ENCODE results near the gene HCFC1.

The HCFC1 gene

GRCh38 chrX:153917869-153918268, 53.7 kb downstream of the HCFC1 start:
- Histone ChIP-seq H3K4me2 (ENCODE audit: low read length) (no peak overlapping the region), H3K27me3 (ENCODE audit: control insufficient read depth, low read length) (no peaks in the 10 kb centered on the region), H3K27ac (ENCODE audit: low read depth, low read length) (no peak overlapping the region), H3K4me3 (ENCODE audit: low read length) (no peak overlapping the region), H3K9me3 (ENCODE audit: control insufficient read depth, insufficient read depth, low read length) (no peaks in the 10 kb centered on the region), H3K4me1 (ENCODE audit: control insufficient read depth, low read length) (no peaks in the 10 kb centered on the region), H3K79me2 (ENCODE audit: control insufficient read depth, low read length) (peaks cover 9% of the 10 kb centered on the region), H3K36me3 (ENCODE audit: control insufficient read depth, low read length) (peaks cover 31% of the 10 kb centered on the region), H3F3A (ENCODE audit: control insufficient read depth, insufficient read depth) (no peaks in the 10 kb centered on the region), H4K20me1 (ENCODE audit: control insufficient read depth, insufficient read depth, low read depth, low read length) (no peaks in the 10 kb centered on the region), H3K9me2 (replicated peaks; ENCODE audit: control insufficient read depth, low read length) (no peaks in the 10 kb centered on the region)
- TF ChIP-seq CTCF (IDR thresholded peaks at IDR 0.05; ENCODE audit: low read depth, low read length, poor library complexity, severe bottlenecking), result no peak
- TF ChIP-seq EZH2phosphoT487 (IDR thresholded peaks at IDR 0.05; ENCODE audit: borderline replicate concordance, low read length), result no peak

- no peaks in the 10 kb centered on the region for H3K9me3 ChIP-seq (ENCODE audit: control insufficient read depth, insufficient read depth, low read length)
- no peaks in the 10 kb centered on the region for H3K4me1 ChIP-seq (ENCODE audit: control insufficient read depth, low read length)
- no peaks in the 10 kb centered on the region for H3K79me2 ChIP-seq (ENCODE audit: control insufficient read depth, low read length)
- H3K36me3 ChIP-seq (ENCODE audit: control insufficient read depth, low read length), result peaks cover 19% of the 10 kb centered on the region
- TF ChIP-seq EZH2phosphoT487 (IDR thresholded peaks at IDR 0.05; ENCODE audit: borderline replicate concordance, low read length) (no peak), CTCF (IDR thresholded peaks at IDR 0.05; ENCODE audit: low read depth, low read length, poor library complexity, severe bottlenecking) (no peak)
- no peaks in the 10 kb centered on the region for H4K20me1 ChIP-seq (ENCODE audit: control insufficient read depth, insufficient read depth, low read depth, low read length)
- no peaks in the 10 kb centered on the region for H3K27me3 ChIP-seq (ENCODE audit: control insufficient read depth, low read length)
- no peak overlapping the region for H3K4me3 ChIP-seq (ENCODE audit: low read length)
- H3F3A ChIP-seq (ENCODE audit: control insufficient read depth, insufficient read depth), result no peaks in the 10 kb centered on the region
- no peak overlapping the region for H3K4me2 ChIP-seq (ENCODE audit: low read length)
- no peak overlapping the region for H3K27ac ChIP-seq (ENCODE audit: low read depth, low read length)
- no peaks in the 10 kb centered on the region for H3K9me2 ChIP-seq (replicated peaks; ENCODE audit: control insufficient read depth, low read length)
Observed at GRCh38 chrX:153913701-153914100, 57.9 kb downstream of the HCFC1 start.

GRCh38 chrX:153913211-153913610, 58.4 kb downstream of the HCFC1 start:
- no peaks in the 10 kb centered on the region for H3K4me1 ChIP-seq (ENCODE audit: control insufficient read depth, low read length)
- H4K20me1 ChIP-seq (ENCODE audit: control insufficient read depth, insufficient read depth, low read depth, low read length), result no peaks in the 10 kb centered on the region
- H3K9me3 ChIP-seq (ENCODE audit: control insufficient read depth, insufficient read depth, low read length), result no peaks in the 10 kb centered on the region
- TF ChIP-seq EZH2phosphoT487 (IDR thresholded peaks at IDR 0.05; ENCODE audit: borderline replicate concordance, low read length), result no peak
- no peak for TF ChIP-seq CTCF (IDR thresholded peaks at IDR 0.05; ENCODE audit: low read depth, low read length, poor library complexity, severe bottlenecking)
- H3K79me2 ChIP-seq (ENCODE audit: control insufficient read depth, low read length), result no peaks in the 10 kb centered on the region
- H3K9me2 ChIP-seq (replicated peaks; ENCODE audit: control insufficient read depth, low read length), result no peaks in the 10 kb centered on the region
- no peaks in the 10 kb centered on the region for H3F3A ChIP-seq (ENCODE audit: control insufficient read depth, insufficient read depth)
- no peak overlapping the region for H3K27ac ChIP-seq (ENCODE audit: low read depth, low read length)
- no peaks in the 10 kb centered on the region for H3K27me3 ChIP-seq (ENCODE audit: control insufficient read depth, low read length)
- no peak overlapping the region for H3K4me2 ChIP-seq (ENCODE audit: low read length)
- H3K4me3 ChIP-seq (ENCODE audit: low read length), result no peak overlapping the region
- H3K36me3 ChIP-seq (ENCODE audit: control insufficient read depth, low read length), result peaks cover 17% of the 10 kb centered on the region

- H3K4me2 ChIP-seq (ENCODE audit: low read length), result no peak overlapping the region
- no peaks in the 10 kb centered on the region for H3K79me2 ChIP-seq (ENCODE audit: control insufficient read depth, low read length)
- H3K36me3 ChIP-seq (ENCODE audit: control insufficient read depth, low read length), result peaks cover 10% of the 10 kb centered on the region
- H3F3A ChIP-seq (ENCODE audit: control insufficient read depth, insufficient read depth), result no peaks in the 10 kb centered on the region; the same call in 1 of the 2 replicates
- TF ChIP-seq CTCF (IDR thresholded peaks at IDR 0.05; ENCODE audit: low read depth, low read length, poor library complexity, severe bottlenecking) (no peak), EZH2phosphoT487 (IDR thresholded peaks at IDR 0.05; ENCODE audit: borderline replicate concordance, low read length) (no peak)
- no peaks in the 10 kb centered on the region for H3K4me1 ChIP-seq (ENCODE audit: control insufficient read depth, low read length)
- H3K27ac ChIP-seq (ENCODE audit: low read depth, low read length), result no peak overlapping the region
- H4K20me1 ChIP-seq (ENCODE audit: control insufficient read depth, insufficient read depth, low read depth, low read length), result no peaks in the 10 kb centered on the region
- H3K27me3 ChIP-seq (ENCODE audit: control insufficient read depth, low read length), result no peaks in the 10 kb centered on the region
- H3K4me3 ChIP-seq (ENCODE audit: low read length), result no peak overlapping the region
- no peaks in the 10 kb centered on the region for H3K9me3 ChIP-seq (ENCODE audit: control insufficient read depth, insufficient read depth, low read length)
- H3K9me2 ChIP-seq (replicated peaks; ENCODE audit: control insufficient read depth, low read length), result no peaks in the 10 kb centered on the region
Observed at GRCh38 chrX:153911798-153912197, 59.8 kb downstream of the HCFC1 start.
